Thoracic aorta (tissue), 2 donors: ENCODE data around the gene HNRNPR. TPM values are rescaled to one million over a fixed set of nuclear protein-coding genes. Genes with fewer than 3 reads are reported as not detected.
"Not testable (repeated sequence)": the region's sequence is repeated elsewhere in the genome, so short reads cannot be mapped to it uniquely, and the experiment has no call there.

ENCODE experiments used
- ATAC-seq: fragments of 150-250 bp; one replicate; pipeline ENCODE4 v1.8.0; 2017; ENCODE audit warnings: low read depth; ENCODE audit not compliant: insufficient number of reproducible peaks, low FRiP score
- DNase-seq: peaks from one replicate; pipeline ENCODE4 v3.0.0-alpha.2; 2020; ENCODE audit warnings: low spot score
- H3K27ac ChIP-seq, 2 donors: fragments of 200-600 bp; sonication (generic); 1 replicate in 1 of 2; 2 replicates in 1 of 2; pipeline ENCODE4 v1.5.1; 2016; ENCODE audit warnings: mild to moderate bottlenecking in 2 of 2, moderate library complexity in 2 of 2
- H3K27me3 ChIP-seq: fragments of 200-600 bp; sonication (generic); replicated peaks from 2 replicates; pipeline ENCODE4 v1.6.0; 2016; ENCODE audit warnings: mild to moderate bottlenecking; ENCODE audit not compliant: insufficient read depth
- H3K36me3 ChIP-seq: fragments of 200-600 bp; sonication (generic); one replicate; pipeline ENCODE4 v1.5.1; 2016
- H3K4me1 ChIP-seq, 2 donors: fragments of 200-600 bp; sonication (generic); 1 replicate in 1 of 2; 2 replicates in 1 of 2; pipeline versions ENCODE4 v1.5.1 to v1.6.0; 2016; ENCODE audit warnings: low read depth in 2 of 2, mild to moderate bottlenecking in 1 of 2; ENCODE audit not compliant: control insufficient read depth in 1 of 2
- H3K4me3 ChIP-seq: fragments of 200-600 bp; sonication (generic); 2 replicates; pipeline ENCODE4 v1.5.1; 2016; ENCODE audit warnings: mild to moderate bottlenecking
- H3K9me3 ChIP-seq: fragments of 200-600 bp; sonication (generic); 2 replicates; pipeline ENCODE4 v1.5.1; 2016
- total RNA-seq, 2 donors: library from RNA; depleted of rRNA; stranded (reverse); fragments of >200 nt; gene quantifications; one replicate each; pipeline versions ENCODE4 v1.1.0 to v1.2.3, GENCODE V29; 2016
- TF ChIP-seq, protein P1 (sequence below): fragments of 200-600 bp; sonication (generic); IDR thresholded peaks from one replicate; pipeline ENCODE4 v1.5.1; 2019; ENCODE audit warnings: antibody characterized with exemption

HNRNPR gene
- total RNA-seq, 2 donors from 2014 or later: 56.3 to 97.3 TPM

DNA sequence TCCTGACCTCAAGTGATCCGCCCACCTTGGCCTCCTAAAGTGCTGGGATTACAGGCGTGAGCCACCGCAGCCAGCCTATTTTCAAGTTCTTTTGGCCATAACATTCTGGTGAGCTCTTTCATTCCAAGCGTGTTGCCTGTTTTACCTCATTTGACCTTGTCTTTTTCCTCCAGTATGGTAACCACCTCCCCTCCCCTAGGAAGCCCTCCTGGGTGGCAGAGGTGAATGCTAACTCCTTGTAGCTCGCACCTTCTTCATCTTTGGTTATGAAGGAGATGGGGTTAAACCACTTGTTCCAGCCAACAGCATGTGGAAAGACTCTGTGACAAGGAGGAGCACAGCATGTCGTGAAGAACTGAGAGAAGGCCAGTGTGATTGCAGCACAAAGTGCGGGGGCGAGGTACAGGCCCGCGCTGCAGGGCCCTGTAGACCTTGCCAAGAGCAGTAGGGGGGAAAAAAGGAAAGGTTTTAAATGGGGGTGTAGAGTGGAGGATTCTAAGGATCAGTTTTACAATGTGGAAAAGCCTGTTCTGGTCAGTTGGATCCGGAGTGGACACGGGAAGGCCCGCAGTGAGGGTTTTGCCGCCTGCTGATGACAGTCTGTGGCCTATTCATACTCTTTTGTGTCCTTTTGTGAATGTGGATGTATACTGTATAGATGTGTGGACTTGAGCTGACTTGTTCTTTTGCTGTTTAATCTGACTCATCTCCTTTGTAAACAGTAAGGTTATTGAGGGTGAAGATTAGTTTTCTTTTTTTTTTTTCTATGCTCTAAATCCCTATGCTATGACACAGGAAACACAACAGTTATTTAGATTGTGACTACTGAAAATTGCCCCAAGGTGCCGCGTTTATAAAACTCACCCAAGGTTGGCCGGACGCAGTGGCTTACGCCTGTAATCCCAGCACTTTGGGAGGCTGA lies 33.1 kb upstream of the HNRNPR start:
- no peaks in the 10 kb centered on the region for H3K27me3 ChIP-seq
- H3K27ac ChIP-seq: peak overlapping the region; percentile 57 to 74
- TF ChIP-seq, protein P1, sequence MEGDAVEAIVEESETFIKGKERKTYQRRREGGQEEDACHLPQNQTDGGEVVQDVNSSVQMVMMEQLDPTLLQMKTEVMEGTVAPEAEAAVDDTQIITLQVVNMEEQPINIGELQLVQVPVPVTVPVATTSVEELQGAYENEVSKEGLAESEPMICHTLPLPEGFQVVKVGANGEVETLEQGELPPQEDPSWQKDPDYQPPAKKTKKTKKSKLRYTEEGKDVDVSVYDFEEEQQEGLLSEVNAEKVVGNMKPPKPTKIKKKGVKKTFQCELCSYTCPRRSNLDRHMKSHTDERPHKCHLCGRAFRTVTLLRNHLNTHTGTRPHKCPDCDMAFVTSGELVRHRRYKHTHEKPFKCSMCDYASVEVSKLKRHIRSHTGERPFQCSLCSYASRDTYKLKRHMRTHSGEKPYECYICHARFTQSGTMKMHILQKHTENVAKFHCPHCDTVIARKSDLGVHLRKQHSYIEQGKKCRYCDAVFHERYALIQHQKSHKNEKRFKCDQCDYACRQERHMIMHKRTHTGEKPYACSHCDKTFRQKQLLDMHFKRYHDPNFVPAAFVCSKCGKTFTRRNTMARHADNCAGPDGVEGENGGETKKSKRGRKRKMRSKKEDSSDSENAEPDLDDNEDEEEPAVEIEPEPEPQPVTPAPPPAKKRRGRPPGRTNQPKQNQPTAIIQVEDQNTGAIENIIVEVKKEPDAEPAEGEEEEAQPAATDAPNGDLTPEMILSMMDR: no peak
- H3K36me3 ChIP-seq: no peaks in the 10 kb centered on the region
- H3K9me3 ChIP-seq: no peaks in the 10 kb centered on the region
- DNase-seq (no peak), ATAC-seq (peak; percentile 32)
- peaks cover 9 to 27% of the 10 kb centered on the region in 2 donors for H3K4me1 ChIP-seq
- no peak overlapping the region for H3K4me3 ChIP-seq

DNA sequence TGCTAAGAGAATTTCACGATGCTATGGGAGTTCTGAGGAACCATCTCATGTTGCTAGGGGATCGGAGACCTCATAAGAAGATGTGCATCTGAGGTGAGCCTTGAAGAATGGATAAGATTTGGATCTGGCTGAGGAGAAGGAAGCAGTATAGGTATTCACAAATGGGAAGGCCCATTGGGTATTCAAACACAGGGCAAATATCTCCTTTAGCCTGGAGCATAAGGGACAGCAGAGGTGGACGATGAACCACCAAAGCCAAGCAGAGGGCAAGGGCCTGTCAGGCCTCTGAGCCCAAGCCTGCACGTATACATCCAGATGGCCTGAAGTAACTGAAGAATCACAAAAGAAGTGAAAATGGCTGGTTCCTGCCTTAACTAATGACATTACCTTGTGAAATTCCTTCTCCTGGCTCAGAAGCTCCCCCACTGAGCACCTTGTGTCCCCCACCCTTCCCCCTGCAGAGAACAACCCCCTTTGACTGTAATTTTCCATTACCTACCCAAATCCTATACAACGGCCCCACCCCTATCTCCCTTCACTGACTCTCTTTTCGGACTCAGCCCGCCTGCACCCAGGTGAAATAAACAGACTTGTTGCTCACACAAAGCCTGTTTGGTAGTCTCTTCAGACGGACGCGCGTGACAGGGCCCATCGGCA lies 30.1 kb upstream of the HNRNPR start:
- peaks cover 22 to 49% of the 10 kb centered on the region in 2 donors for H3K4me1 ChIP-seq
- H3K27ac ChIP-seq: not testable (repeated sequence)

DNA sequence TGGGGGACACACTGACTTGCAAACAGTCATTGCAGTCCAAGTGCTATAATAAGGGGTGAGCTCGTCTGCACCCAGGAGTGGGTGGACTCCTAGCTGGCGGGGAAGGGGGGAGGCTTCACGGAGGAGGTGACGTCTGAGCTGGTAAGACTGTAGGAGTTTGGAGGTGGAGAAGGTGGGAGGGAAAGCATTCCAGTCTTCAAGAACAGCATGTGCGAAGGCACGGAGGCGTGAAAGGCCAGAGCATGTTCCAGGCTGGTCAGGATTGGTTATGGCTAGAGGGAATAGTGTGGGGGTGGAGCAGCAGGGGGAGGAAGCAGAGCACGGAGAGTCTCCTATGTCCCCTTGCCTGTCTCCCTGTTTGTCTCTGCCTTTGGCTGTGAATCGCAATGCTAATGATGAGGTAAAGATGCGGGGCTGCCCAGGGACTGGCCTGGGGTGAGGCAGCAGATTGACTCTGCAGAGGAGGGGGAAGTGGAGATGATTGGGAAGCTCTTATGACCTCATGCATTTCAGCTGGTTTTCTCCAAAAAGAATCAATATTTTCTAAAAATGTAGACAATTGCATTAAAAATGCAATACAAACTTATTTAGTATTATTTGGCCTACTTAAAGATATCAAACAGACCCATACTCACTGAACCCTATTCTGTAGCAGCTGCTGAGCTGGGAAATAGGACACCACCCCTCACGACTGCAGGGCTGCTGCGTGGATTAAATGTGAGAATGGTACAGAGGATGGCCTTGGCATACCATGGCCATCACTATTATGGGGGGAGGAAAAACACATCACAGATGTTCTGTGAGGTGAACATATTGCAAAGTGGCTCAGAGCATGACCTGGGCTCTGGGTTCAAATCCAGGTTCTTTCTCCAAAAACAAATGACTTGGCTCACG lies 28.1 kb upstream of the HNRNPR start:
- peaks cover 19 to 36% of the 10 kb centered on the region in 2 donors for H3K4me1 ChIP-seq
- no peaks in the 10 kb centered on the region for H3K9me3 ChIP-seq
- TF ChIP-seq, protein P1: no peak
- no peak for DNase-seq
- no peaks in the 10 kb centered on the region for H3K27me3 ChIP-seq
- H3K27ac ChIP-seq: no peak overlapping the region
- ATAC-seq: no peak
- H3K4me3 ChIP-seq: no peak overlapping the region
- no peaks in the 10 kb centered on the region for H3K36me3 ChIP-seq

More for the DNA sequence above, 30.1 kb upstream of the HNRNPR start:
- DNase-seq, H3K36me3 ChIP-seq, H3K9me3 ChIP-seq, H3K27me3 ChIP-seq, H3K4me3 ChIP-seq, ATAC-seq: not testable (repeated sequence)

DNA sequence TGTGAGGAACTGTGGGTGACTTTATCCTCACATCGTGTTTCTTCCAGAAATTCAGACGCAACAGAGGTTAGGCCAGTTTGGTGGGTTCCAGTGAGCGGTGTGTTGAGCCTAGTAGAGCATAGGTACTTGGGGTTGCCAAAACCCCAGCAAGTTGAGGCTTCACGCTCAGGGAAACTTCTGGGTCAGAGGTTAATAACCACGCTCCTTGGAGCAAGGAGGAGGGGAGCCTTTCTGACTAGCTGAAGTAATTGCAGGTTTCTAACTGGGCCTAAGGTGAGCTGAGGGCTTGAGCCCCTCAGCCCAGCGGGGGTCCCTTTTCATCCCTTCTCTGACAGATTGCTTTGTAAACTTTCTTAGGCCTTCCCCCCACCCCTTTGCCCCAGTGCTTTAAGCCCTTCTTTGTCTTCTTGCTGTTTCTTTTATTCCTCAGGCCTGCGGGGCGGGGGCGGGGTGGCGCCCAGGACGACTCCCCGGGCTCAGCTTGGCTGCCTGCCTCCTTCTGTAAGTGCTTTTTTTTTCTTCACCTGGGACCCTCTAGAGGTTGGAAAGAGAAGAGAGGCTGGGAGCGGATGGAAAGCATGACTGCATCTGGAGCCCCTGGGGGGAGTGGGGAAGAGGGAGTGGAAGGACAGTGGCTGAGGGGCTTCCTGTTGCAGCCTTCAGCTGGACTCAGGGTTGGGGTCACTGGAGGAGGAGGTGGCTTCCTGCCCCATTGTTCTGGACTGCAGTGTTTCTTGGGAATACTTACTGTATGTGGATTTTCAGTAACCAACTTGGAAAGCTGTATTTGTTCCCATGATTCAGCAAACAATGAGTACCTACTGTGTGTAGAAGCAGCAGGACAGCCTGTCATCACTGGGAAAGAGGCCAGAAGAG lies 26.9 kb upstream of the HNRNPR start:
- TF ChIP-seq, protein P1: no peak
- ATAC-seq: no peak
- no peaks in the 10 kb centered on the region for H3K27me3 ChIP-seq
- no peaks in the 10 kb centered on the region for H3K9me3 ChIP-seq
- peak overlapping the region; percentile 91 for H3K4me3 ChIP-seq
- H3K4me1 ChIP-seq: peaks cover 14 to 38% of the 10 kb centered on the region in 2 donors
- no peak for DNase-seq
- H3K36me3 ChIP-seq: no peaks in the 10 kb centered on the region
- H3K27ac ChIP-seq: peak overlapping the region; percentile 34 to 98

DNA sequence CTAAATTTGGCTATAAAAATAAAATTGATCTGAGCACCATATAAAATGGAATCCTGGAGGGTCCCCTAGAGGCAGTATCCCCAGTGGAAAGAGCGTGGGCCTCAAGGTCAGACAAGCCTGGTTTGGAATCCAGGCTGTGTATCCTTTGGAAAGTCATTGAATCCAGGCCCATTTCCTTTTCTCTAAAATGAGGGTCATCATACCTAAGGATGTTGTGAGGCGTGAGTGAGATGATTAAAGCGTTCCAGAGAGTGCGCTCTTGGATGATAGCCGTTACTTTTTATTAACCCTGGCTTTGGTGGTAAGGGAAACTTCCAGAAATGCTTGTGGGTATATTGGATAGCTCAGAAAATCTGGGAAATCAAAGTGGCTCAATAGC lies 26.2 kb upstream of the HNRNPR start:
- DNase-seq (no peak), ATAC-seq (no peak)
- TF ChIP-seq, protein P1: no peak
- Histone ChIP-seq H3K27me3 (no peaks in the 10 kb centered on the region), H3K36me3 (no peaks in the 10 kb centered on the region), H3K27ac (peak overlapping the region; percentile 98 to 99), H3K4me1 (peaks cover 14 to 39% of the 10 kb centered on the region in 2 donors), H3K9me3 (no peaks in the 10 kb centered on the region), H3K4me3 (peak overlapping the region; percentile 91)
